HG03432 (cell line): ENCODE results near the gene CCDC170.
A peak's percentile ranks its signal among the peaks of the same experiment; 100 is the strongest.

Experiments used
- ATAC-seq: cut with Tn5 transposase; IDR thresholded peaks from one replicate; pipeline ENCODE4 v1.9.1; 2021; ENCODE audit warnings: mild to moderate bottlenecking, moderate library complexity; ENCODE audit not compliant: unreplicated experiment

The CCDC170 gene

DNA sequence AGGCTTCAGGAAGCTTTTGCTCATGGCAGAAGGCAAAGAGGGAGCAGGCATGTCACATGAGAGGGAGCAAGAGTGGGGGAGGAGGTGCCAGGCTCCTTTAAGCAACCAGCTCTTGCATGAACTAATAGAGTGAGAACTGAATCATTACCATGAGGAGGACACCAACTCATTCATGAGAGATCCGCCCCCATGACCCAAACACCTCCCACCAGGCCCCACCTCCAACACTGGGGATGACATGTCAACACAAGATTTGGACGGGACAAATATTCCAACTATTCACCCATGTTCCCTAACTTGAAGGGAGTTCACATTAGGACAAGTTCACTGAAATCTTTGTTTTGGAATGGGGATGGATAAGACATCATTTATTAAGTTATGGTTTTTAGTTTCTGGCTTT lies 158.5 kb downstream of the CCDC170 start:
- no peak for ATAC-seq

DNA sequence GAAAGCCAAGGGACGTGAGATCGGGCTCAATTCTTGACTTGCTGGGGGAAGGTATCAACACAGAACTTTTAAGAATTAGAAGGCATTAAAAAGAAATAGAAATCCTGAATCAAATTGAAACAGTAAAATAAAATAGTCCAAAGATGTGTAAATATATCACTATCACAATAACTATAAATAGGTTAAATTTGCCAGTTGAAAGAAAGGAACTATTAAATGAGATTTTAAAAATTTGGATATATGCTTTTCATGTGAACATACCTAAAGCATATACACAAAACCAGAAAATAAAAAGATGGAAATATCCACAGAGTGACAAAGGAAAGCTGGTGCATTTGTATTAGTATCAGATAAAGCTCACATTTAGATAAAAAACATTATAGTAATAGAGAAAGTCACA lies 161.3 kb downstream of the CCDC170 start:
- no peak for ATAC-seq

DNA sequence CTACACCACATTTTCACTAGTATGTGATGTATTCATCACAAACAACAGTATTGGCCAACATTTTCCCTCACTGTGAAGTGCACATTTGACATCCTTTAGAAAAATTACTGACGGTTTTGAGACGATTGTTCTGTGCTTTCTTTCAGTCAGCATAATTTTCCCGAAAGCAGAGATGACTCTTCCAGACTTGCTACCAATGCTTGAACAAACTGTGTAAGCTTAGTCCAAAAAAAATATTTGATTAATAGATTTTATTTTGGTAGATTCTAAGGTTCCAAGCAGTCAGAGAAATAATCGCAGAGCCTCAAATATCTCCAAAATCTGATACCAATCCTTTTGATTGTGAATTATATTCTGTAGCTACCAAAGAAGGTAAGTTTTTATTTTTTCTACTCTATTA lies 162.6 kb downstream of the CCDC170 start:
- no peak for ATAC-seq

DNA sequence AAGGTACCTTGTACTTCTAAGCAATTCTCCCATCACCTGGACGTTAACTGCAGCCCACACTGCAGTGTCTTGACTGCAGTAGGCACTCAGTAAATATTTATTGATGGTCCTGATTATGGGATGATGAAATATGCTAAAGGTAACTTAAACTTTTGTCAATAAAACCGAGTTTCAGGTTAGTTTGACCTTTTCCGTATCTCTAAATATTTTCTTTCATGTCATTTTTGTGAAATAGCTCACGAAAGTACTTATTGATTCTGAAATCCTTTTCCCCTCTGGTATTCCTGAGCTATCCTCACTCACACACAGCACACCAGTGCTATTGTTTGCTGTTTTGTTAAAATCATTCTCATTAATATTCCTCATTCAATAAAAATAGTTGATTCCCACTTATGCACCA lies 164.3 kb downstream of the CCDC170 start:
- no peak for ATAC-seq

DNA sequence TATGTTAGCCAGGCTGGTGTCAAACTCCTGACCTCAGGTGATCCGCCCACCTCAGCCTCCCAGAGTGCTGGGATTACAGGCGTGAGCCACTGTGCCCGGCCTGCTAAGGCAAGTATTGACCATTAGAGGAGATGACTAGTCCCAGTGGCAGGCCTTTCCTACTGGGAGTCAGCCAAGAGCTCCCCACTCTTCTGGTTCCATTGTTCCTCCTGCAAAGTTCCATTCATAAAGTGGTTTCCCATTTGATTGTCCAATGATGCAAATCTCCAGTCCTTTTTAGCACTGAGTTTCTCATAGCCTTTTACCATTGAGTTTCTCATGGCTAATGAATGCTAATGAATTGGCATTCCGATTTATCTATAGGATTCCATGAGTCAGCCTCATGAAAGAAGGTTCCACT lies 165.4 kb downstream of the CCDC170 start:
- ATAC-seq = no peak

DNA sequence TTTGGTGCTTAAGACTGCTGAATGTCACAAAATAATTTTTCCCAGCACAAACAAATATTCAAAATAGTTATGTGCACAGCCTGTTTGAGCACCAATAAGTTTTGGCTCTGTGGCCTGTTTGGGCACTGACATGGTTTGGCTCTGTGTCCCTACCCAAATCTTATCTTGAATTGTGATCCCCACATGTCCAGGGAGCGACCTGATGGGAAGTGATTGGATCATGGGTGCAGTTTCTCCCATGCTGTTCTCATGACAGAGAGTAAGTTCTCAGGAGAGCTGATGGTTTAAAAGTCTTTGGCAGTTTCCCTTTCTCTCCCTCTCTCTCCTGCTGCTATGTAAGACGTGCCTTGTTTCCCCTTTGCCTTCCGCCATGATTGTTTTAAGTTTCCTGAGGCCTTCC lies 167.7 kb downstream of the CCDC170 start:
- no peak for ATAC-seq

DNA sequence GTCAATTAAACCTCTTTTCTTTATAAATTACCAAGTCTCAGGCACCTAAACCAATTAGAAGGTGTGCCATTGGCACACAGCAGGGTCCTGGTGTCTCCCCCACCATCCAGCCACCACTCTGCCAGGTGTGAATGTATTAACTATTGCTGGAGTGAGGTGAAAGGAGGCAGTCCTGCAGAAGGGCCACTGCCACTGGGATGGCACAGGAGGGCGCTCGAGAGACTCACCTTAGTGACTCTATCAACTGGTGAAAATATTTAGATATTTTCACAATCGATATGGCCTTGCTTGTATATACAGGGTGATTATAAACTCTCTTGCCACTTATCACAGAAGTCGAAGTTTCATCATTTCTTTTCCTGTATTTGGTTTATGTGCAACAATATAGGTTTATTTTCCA lies 168.1 kb downstream of the CCDC170 start:
- ATAC-seq = peak; percentile 45

DNA sequence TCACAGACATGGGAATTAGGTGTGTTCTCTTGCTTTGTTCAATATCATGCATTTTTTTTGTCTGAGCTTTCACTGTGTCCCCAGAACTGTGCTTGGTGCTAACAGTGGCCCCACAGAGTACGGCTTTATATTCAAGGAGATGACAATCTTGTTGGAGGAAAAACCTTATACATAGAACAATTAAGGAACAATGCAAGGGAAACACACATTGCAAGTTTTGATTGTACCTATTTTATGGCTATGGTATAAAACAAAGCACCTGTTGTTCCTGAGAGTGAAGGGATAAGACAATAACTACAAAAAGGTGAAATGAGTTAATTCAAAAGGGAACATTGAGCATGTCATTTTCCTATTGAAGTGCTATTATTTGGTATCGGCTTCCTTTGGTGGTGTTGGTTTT lies 169.7 kb downstream of the CCDC170 start:
- no peak for ATAC-seq

DNA sequence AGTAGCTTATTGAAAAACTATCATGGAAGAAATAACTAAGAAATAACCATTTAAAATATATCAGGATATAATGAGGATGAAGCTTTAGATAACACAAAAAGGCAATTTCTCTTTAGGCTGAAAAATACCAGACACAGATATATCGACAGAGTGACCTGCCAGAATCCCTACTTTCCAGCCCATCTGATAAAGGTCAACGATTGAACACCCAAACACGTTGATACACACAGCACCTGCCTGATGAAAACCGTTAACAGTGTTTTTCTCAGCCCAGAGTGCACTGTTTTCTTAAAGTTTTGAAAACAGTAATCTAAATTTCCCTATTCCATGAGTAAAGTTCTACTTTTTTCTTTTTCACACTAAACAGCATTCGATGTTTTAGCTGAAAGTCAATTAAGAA lies 170.6 kb downstream of the CCDC170 start:
- ATAC-seq = no peak

DNA sequence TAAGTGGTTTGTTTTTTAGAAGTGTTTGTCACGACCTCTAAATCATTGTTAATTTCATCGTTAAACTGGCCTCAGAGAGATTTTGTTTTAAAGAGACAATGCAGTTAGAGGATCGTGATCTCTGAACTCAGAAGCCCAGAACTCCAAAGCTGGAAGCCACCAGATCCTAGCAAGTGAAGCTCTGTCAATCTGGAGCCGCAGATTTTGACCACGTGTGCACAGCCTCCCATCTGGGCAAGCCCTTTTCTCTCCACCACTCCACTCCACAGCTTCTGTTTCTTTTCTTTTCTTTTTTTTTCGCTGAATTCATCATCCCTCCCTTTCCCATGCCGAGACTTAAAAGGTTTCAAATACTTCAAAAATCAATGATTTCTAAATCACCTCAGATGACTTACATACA lies 171.5 kb downstream of the CCDC170 start:
- no peak for ATAC-seq

DNA sequence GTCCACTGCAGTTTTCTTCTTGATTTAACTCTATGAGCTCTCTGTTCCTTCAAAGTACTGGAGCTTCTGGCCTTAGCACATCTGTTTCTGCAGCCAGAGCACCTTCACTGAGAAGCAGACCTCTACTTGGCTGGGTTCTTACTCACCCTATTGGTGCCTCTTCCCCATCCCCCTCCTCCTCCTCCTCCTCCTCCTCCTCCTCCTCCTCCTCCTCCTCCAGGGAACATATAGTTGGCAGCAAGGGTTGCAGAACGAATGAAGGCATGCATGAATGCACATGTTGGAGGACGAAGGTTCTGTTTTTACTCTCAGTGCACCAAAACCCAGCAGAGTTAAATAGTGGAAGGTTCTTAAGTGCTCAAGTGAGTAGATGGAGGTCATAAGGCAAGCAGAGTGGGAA lies 172.7 kb downstream of the CCDC170 start:
- no peak for ATAC-seq

DNA sequence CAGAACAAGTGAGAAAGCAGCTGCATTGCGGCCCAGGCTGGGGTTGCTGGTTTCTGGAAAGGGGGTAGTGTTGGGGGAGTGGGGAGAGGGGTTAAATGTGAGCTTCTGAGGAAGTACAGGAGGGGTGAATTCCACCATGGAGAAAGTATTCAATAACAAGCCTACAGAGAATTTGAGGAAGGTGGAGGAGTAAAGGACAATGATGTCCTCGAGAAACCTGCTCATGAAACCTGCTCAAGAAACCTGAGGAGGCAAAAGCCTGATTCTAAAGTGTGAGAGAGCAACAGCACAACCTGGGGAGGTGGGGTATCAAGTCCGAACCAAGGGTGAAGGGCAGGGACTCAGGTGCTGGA lies 175.4 kb downstream of the CCDC170 start:
- no peak for ATAC-seq

DNA sequence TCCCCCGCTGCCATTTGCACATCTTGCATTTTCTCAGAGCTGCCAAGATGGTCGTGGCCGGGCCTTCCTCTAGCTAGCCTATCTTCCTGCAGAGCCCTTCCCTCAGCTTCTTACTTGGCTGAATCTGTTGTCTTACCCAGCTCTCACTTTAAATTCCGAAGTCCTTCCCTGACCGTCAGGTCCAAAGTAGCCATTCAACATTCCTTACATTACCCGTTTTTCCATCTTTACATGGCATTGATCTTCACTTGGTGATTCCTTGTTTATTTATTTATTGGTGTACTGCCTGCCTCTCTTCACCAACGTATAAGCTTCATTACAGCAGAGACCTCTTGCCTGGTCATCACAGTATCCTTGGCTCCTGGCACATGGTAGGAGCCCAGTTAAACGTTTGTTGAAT lies 176.3 kb downstream of the CCDC170 start:
- ATAC-seq = no peak
